Camera-type eye (tissue), 1 donor: Measurements from ENCODE around the gene SLC22A1. TPM values are rescaled to one million over a fixed set of nuclear protein-coding genes. Genes with fewer than 3 reads are reported as not detected.

Experiments
- total RNA-seq: library from RNA; depleted of rRNA; stranded (reverse); fragments of >200 nt; gene quantifications from one replicate; pipeline ENCODE4 v1.2.3, GENCODE V29; 2014

The SLC22A1 gene
- total RNA-seq: 0.27 TPM

DNA sequence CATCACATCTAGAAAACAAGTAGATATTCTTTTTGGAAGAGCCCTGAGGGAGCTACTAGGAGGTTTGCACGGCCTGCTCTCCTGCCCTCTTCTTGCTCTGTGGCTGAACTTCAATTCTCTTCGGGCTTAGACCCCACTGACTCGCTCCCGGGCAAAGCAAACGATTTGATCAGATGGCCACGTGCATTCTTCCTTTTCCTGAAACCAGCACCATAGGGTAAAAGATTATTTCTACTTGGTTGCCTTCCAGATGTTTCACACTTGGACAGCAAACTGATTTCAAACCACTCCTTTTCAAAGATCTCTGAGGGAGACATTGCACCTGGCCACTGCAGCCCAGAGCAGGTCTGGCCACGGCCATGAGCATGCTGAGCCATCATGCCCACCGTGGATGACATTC lies at the start of gene SLC22A1:
SLC22A1 (plus strand) TSS at position 258 of the 400 bp plus-strand sequence; CDS start at position 379, 121 bp downstream.

Other genes with a start within 250 kb of the SLC22A1 start
- 0.05 TPM for gene MAS1, start 230.8 kb upstream of the SLC22A1 start, total RNA-seq
- gene IGF2R, start 152.7 kb upstream of the SLC22A1 start, total RNA-seq: 94.5 TPM
- gene SLC22A2, start 137.0 kb downstream of the SLC22A1 start, total RNA-seq: 1.3 TPM
- gene SLC22A3, start 226.6 kb downstream of the SLC22A1 start, total RNA-seq: 6.1 TPM